Measurements from ENCODE around the gene SORL1-AS1.

Gene SORL1-AS1

DNA sequence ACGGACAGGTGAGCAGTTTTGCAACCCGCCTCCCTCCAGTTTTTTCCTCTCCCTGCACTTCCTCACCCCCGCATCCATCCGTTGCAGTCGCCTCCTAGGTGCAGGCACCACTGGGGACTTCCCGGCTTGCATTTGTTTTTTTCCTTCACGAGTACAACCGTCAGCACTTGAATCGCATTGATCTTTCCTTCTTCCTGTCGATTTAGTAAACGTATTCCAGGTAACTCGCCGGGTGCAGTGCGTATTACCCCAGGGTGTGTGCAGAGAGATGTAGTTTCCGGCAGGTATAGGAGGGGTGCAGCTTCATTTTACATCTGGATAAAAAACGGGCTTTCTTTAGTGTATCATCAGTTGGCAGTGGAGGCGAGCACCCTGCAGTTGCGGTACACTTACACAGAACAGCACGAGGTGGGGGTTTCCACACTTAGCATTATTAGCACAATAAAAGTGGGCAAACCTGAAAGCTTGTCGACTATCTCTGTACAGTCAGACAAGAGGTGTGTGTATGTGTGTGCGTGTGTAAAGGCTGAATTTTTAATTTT, at the start of gene SORL1-AS1:
SORL1-AS1 (minus strand) TSS at position 359 of the 542 bp plus-strand sequence.
- Mint-ChIP-seq H3K36me3 (ENCODE audit: insufficient read depth, unreplicated experiment) (no peaks in the 10 kb centered on the region), H3K27ac (ENCODE audit: low read depth, unreplicated experiment) (no peak within 1 kb of the TSS), H3K27me3 (ENCODE audit: insufficient read depth, unreplicated experiment) (no peaks in the 10 kb centered on the region), H3K9me3 (ENCODE audit: unreplicated experiment) (no peaks in the 10 kb centered on the region), H3K4me1 (ENCODE audit: insufficient read depth, unreplicated experiment) (peaks cover 7% of the 10 kb centered on the region), H3K4me3 (ENCODE audit: unreplicated experiment) (peak within 1 kb of the TSS; percentile 84)
- intact Hi-C loops (cut with micrococcal nuclease) = loop anchor here (1.0 to 5.0 kb wide), 4 partner anchors 70 to 1055 kb away; no protein-coding TSS in a partner anchor
- ChIA-PET CTCF (interaction anchor here (0.6 to 3.6 kb wide), 10 partner anchors 9 to 1948 kb away, joined by 3 to 21 read pairs (median 4); no protein-coding TSS in a partner anchor), POLR2A (interaction anchor here (1.1 to 1.4 kb wide), 2 partner anchors 11 to 14 kb away, joined by 6 to 10 read pairs; no protein-coding TSS in a partner anchor)
- DNase-seq (ENCODE audit: unreplicated experiment) = no peak
- TF ChIP-seq, protein P1, sequence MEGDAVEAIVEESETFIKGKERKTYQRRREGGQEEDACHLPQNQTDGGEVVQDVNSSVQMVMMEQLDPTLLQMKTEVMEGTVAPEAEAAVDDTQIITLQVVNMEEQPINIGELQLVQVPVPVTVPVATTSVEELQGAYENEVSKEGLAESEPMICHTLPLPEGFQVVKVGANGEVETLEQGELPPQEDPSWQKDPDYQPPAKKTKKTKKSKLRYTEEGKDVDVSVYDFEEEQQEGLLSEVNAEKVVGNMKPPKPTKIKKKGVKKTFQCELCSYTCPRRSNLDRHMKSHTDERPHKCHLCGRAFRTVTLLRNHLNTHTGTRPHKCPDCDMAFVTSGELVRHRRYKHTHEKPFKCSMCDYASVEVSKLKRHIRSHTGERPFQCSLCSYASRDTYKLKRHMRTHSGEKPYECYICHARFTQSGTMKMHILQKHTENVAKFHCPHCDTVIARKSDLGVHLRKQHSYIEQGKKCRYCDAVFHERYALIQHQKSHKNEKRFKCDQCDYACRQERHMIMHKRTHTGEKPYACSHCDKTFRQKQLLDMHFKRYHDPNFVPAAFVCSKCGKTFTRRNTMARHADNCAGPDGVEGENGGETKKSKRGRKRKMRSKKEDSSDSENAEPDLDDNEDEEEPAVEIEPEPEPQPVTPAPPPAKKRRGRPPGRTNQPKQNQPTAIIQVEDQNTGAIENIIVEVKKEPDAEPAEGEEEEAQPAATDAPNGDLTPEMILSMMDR (IDR thresholded peaks at IDR 0.05; ENCODE audit: unreplicated experiment) = no peak
- BruUV-seq (replicated peaks) = no TSS peak

GRCh38 chr11:121500717-121501116, 48.0 kb upstream of the SORL1-AS1 start:
- H3K9me3 Mint-ChIP-seq (ENCODE audit: unreplicated experiment) = no peaks in the 10 kb centered on the region
- TF ChIP-seq, protein P1 (IDR thresholded peaks at IDR 0.05; ENCODE audit: unreplicated experiment) = no peak
- H3K36me3 Mint-ChIP-seq (ENCODE audit: insufficient read depth, unreplicated experiment) = no peaks in the 10 kb centered on the region
- no peaks in the 10 kb centered on the region for H3K27me3 Mint-ChIP-seq (ENCODE audit: insufficient read depth, unreplicated experiment)
- no peak overlapping the region for H3K4me3 Mint-ChIP-seq (ENCODE audit: unreplicated experiment)
- BruUV-seq (replicated peaks) = no TSS peak
- intact Hi-C loops (cut with micrococcal nuclease) = no loop called here
- DNase-seq (ENCODE audit: unreplicated experiment) = no peak
- ChIA-PET POLR2A (no interaction called here), CTCF (interaction anchor here (1.2 kb wide), 1 partner anchor 10 kb away, joined by 3 read pairs; no protein-coding TSS in a partner anchor)
- no peaks in the 10 kb centered on the region for H3K4me1 Mint-ChIP-seq (ENCODE audit: insufficient read depth, unreplicated experiment)
- no peak overlapping the region for H3K27ac Mint-ChIP-seq (ENCODE audit: low read depth, unreplicated experiment)

- H3K4me1 Mint-ChIP-seq (ENCODE audit: insufficient read depth, unreplicated experiment) = no peaks in the 10 kb centered on the region
- H3K4me3 Mint-ChIP-seq (ENCODE audit: unreplicated experiment) = no peak overlapping the region
- TF ChIP-seq, protein P1 (IDR thresholded peaks at IDR 0.05; ENCODE audit: unreplicated experiment) = no peak
- H3K27ac Mint-ChIP-seq (ENCODE audit: low read depth, unreplicated experiment) = no peak overlapping the region
- DNase-seq (ENCODE audit: unreplicated experiment) = no peak
- H3K9me3 Mint-ChIP-seq (ENCODE audit: unreplicated experiment) = no peaks in the 10 kb centered on the region
- no peaks in the 10 kb centered on the region for H3K27me3 Mint-ChIP-seq (ENCODE audit: insufficient read depth, unreplicated experiment)
- POLR2A ChIA-PET = no interaction called here
- CTCF ChIA-PET = interaction anchor here (1.2 kb wide), 1 partner anchor 10 kb away, joined by 3 read pairs; no protein-coding TSS in a partner anchor
- H3K36me3 Mint-ChIP-seq (ENCODE audit: insufficient read depth, unreplicated experiment) = no peaks in the 10 kb centered on the region
- BruUV-seq (replicated peaks) = no TSS peak
- intact Hi-C loops (cut with micrococcal nuclease) = no loop called here
These were observed 47.5 kb upstream of the SORL1-AS1 start for GRCh38 chr11:121500275-121500674.

- no peak for DNase-seq (ENCODE audit: unreplicated experiment)
- TF ChIP-seq, protein P1 (IDR thresholded peaks at IDR 0.05; ENCODE audit: unreplicated experiment) = no peak
- Mint-ChIP-seq H3K27me3 (ENCODE audit: insufficient read depth, unreplicated experiment) (no peaks in the 10 kb centered on the region), H3K4me3 (ENCODE audit: unreplicated experiment) (no peak overlapping the region), H3K9me3 (ENCODE audit: unreplicated experiment) (no peaks in the 10 kb centered on the region), H3K36me3 (ENCODE audit: insufficient read depth, unreplicated experiment) (no peaks in the 10 kb centered on the region), H3K27ac (ENCODE audit: low read depth, unreplicated experiment) (no peak overlapping the region), H3K4me1 (ENCODE audit: insufficient read depth, unreplicated experiment) (no peaks in the 10 kb centered on the region)
- POLR2A ChIA-PET = no interaction called here
- CTCF ChIA-PET = interaction anchor here (1.2 kb wide), 1 partner anchor 9 kb away, joined by 3 read pairs; no protein-coding TSS in a partner anchor
- no TSS peak for BruUV-seq (replicated peaks)
- intact Hi-C loops (cut with micrococcal nuclease) = no loop called here
These were observed 46.6 kb upstream of the SORL1-AS1 start for GRCh38 chr11:121499405-121499804.

Data from MCF 10A (cell line).